Stomach (tissue), 4 donors: Measurements from ENCODE around the gene UTRN.

Source experiments
- CTCF ChIP-seq, 7 experiments: fragments of 450-650 bp in 4 of 7; fragments of 200-600 bp in 3 of 7; sonication (generic) in 3 of 7; IDR thresholded peaks; one replicate each; pipeline ENCODE4 v1.5.1; 2016 to 2019; ENCODE audit warnings: antibody characterized with exemption in 7 of 7, control low read depth in 2 of 7, mild to moderate bottlenecking in 1 of 7
- EP300 ChIP-seq: sonication (generic); formaldehyde crosslinking; IDR thresholded peaks from one replicate; pipeline ENCODE4 v1.6.1; 2017; ENCODE audit warnings: antibody characterized with exemption
- POLR2A ChIP-seq, 4 donors: fragments of 450-650 bp; IDR thresholded peaks; one replicate each; pipeline ENCODE4 v1.6.1; 2016; ENCODE audit warnings: antibody characterized with exemption in 4 of 4, control low read depth in 2 of 4, mild to moderate bottlenecking in 1 of 4, moderate library complexity in 1 of 4

DNA sequence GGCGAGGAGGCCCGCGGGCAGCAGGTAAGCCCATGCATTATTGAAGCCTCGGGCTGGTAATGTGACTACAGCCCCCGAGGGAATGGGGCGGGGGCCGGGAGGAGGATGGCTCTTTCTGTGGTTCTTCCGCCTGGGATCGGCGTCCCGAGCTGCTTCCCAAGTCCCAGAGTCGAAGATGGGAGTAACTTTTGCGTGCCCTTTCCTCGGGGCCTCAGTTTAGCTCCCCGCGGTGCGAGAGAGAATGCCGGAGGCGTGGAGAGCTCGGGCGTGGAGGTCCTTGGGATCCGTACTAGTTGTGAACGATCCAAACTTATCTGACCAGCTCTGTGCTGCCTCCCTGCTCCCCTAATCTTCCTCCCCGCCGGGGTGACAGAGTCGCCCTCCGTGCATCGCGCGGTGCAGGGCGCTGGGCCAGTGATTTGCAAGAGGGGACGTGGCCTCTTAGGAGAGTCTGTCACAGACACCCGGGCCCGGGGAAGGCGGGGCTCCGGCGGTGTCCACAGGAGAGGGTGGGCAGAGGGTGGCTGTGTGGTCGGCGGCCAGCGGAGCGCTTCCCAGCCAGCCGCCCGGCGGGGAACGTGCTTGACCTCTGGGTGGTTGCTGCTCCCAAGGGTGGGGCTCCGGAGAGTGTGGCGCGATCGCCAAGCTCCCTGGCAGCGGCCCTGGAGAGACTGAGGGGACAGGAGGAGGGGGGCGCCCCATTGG lies 815 bp downstream of the UTRN start:
- TF ChIP-seq EP300 (no peak), CTCF (IDR thresholded peaks at IDR 0.05) (no peak), POLR2A (IDR thresholded peaks at IDR 0.05) (no peak)
